GM12864 (cell line): ENCODE results near the gene KRTAP29-1.
A peak's percentile ranks its signal among the peaks of the same experiment; 100 is the strongest.

Experiments used
- DNase-seq: peaks from one replicate; pipeline ENCODE4 v3.0.0-alpha.2; 2011; ENCODE audit warnings: low read depth
- H3K4me3 ChIP-seq: 2 replicates; pipeline ENCODE4 v1.5.1; 2011; ENCODE audit warnings: mild to moderate bottlenecking, low read depth, low read length, control low read depth
- TF ChIP-seq, protein P1 (sequence below): IDR thresholded peaks from 2 replicates; pipeline ENCODE4 v1.5.1; 2011; ENCODE audit warnings: low read depth, mild to moderate bottlenecking, moderate library complexity, low read length, control low read depth, inconsistent platforms; ENCODE audit errors: missing control alignments

Gene KRTAP29-1

DNA sequence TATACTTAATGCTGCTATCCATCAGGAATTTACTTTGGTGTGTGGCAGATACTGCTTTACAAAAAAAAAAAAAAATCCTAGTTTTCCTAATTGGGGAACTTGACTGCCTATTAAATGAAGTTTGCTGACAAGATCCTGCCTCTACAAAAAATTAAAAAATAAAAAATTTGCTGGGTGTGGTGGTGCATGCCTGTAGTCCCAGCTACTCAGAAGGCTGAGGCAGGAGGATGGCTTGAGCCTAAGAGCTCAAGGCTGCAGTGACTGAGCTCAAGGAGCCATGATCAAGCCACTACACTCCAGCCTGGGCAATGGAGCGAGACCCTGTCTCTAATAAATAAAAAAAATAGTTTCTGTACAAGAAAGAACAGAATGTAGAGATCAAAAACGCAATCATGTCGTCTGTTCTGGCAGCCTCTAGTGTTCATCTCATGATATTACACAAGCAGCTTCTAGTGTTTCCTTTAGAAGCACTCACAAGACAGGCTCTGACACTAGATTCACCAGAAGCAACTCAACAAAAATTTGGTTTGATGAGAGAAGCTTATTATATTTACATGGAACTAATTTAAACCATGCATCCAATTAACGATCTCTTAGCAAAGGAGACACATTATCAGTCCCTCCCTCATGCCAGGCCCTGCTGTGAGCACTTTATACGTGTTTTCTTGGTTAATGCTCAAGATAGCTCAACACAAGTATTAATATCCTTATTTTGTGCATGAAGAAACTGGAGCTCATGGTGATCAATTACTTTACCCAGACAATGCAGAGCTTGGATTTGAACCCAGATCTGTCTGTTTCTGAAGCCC, 19.6 kb upstream of the KRTAP29-1 start:
- DNase-seq = no peak

DNA sequence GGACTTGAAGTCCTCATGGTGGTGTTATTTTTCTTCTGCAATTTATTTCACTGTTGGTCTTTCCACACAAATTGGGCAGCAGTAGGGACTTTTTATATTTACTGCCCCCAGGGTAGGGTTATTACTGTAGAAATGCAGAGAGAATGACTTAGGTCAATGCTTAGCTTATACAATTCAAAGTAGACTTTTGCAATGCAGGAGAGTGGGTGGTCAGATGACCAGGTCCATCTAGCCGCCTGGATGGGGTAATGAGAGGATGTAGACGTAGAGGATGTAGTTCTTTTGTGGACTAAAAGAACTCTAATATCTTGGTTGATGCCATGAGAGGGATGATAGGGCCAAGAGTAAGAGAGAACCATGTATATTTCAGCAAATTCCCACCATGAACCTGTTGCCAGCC, 15.6 kb upstream of the KRTAP29-1 start:
- no peak for DNase-seq
- TF ChIP-seq, protein P1, sequence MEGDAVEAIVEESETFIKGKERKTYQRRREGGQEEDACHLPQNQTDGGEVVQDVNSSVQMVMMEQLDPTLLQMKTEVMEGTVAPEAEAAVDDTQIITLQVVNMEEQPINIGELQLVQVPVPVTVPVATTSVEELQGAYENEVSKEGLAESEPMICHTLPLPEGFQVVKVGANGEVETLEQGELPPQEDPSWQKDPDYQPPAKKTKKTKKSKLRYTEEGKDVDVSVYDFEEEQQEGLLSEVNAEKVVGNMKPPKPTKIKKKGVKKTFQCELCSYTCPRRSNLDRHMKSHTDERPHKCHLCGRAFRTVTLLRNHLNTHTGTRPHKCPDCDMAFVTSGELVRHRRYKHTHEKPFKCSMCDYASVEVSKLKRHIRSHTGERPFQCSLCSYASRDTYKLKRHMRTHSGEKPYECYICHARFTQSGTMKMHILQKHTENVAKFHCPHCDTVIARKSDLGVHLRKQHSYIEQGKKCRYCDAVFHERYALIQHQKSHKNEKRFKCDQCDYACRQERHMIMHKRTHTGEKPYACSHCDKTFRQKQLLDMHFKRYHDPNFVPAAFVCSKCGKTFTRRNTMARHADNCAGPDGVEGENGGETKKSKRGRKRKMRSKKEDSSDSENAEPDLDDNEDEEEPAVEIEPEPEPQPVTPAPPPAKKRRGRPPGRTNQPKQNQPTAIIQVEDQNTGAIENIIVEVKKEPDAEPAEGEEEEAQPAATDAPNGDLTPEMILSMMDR = no peak
- no peak overlapping the region for H3K4me3 ChIP-seq

More for the DNA sequence above, 19.6 kb upstream of the KRTAP29-1 start:
- no peak overlapping the region for H3K4me3 ChIP-seq
- TF ChIP-seq, protein P1 = peak; percentile 90

DNA sequence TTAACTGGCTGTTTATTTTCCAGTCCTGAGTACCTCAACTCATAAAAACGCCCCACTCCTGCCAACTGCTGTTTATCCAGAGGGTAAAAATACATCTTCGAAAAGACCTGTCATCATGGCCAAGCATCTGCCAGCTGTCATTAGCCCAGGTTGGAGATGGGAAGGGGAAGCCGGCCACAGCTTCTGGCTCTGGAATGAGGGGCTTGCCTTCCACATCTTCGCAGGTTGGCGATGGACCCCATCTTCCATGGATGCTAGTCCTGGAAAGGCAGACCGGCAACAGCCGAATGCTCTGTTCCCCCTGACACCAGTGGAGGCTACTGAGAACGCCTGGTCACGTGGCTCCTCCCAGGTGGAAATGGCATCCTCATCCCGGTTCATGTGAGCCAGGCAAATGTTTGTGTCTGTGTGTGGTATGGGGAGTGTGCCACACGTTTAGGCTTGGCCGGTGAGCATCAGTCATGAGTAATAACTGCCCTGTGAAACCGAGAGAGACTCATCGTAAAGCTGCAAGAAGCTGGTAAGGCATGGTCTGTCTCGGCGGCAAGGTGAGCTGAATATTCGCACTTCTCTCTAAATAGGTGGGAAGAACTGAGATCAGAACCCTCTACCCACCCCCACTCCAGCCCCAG, 13.3 kb upstream of the KRTAP29-1 start:
- TF ChIP-seq, protein P1 = no peak
- H3K4me3 ChIP-seq = no peak overlapping the region
- no peak for DNase-seq

DNA sequence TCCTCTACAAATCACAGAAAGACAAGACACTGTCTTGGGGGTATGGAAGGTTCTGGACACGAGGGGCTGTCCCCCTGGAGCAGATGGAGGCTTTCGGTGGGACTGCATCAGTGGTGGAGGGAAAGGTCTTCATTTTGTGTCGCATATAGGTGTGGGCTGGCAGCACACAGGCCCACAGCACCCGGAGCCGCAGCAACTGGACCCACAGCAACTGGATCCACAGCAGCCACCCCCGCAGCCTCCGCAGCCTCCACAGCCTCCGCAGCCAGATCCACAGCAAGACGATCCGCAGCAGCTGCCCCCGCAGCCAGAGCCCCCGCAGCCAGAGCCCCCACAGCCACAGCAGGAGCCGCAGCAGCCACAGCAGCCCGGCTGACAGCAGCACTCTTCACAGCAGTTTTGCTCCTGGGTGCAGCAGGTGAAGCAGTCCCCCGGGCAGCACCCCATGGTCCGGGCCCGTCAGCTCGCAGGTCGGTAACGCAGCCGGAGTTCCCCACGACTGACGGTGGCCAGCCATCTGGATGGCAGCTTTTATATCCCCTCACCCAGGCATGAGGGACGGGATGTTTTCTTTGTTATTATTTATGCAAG, 12.6 kb upstream of the KRTAP29-1 start, which contains the start of gene KRTAP17-1:
TSS of gene KRTAP17-1 (minus strand) at position 507 of the 591 bp plus-strand sequence. CDS start at position 447, 60 bp downstream.
- TF ChIP-seq, protein P1 = no peak
- DNase-seq = no peak
- no peak within 1 kb of the TSS for H3K4me3 ChIP-seq

DNA sequence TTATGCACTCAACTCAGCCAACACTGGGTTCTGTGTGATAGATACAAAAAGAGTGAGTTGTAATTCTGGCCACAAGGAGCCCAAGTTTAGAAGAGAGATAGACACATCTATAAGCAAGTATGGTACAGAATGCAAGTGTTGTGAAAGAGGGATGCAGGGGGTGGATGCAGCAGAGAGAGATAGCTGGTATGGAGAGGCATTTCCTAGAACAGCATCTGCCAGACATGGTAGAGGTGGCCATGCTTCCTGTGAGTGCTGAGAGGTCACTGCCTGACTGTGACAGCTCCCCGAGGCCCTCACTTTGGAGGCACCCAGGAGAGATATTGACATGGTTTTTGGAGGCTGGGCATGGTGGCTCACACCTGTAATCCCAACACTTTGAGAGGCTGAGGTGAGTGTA, 8.5 kb upstream of the KRTAP29-1 start:
- no peak overlapping the region for H3K4me3 ChIP-seq
- TF ChIP-seq, protein P1 = no peak
- no peak for DNase-seq

DNA sequence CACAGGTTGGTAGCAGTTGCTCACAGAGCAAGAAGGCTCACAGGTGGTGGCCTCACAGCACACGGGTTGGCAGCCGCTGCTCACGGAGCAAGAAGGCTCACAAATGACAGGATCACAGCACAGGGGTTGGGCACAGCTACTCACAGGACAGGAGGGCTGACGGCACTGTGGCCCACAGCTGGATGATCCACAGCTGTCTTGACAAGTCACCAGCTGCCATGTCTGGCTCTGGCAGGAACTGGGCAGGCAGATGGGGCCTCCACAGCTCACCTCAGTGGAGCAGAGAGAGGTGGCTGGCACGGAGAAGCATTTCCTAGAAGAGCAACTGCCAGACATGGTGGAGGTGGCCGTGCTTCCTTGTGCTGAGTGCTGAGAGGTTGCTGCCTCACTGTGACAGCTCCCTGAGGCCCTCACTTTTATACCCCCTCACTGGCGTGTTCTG, 6.3 kb upstream of the KRTAP29-1 start, which contains the start of gene KRTAP16-1:
TSS of gene KRTAP16-1 (minus strand) at position 392 of the 442 bp plus-strand sequence. CDS start at position 336, 56 bp downstream.
- no peak within 1 kb of the TSS for H3K4me3 ChIP-seq
- no peak for DNase-seq
- TF ChIP-seq, protein P1 = no peak
